Transverse colon (tissue), 4 donors: ENCODE measurements around the gene AP2A1. TPM values are rescaled to one million over a fixed set of nuclear protein-coding genes. Genes with fewer than 3 reads are reported as not detected.

ENCODE experiments used
- DNase-seq: peaks from one replicate; pipeline ENCODE4 v3.0.0-alpha.2; 2019
- H3K27ac ChIP-seq, 4 donors: fragments of 200-600 bp; sonication (generic); 2 replicates each; pipeline ENCODE4 v1.5.1; 2016 to 2018; ENCODE audit warnings: inconsistent platforms in 4 of 4
- H3K27me3 ChIP-seq: fragments of 200-600 bp; sonication (generic); 2 replicates; pipeline ENCODE4 v1.5.1; 2017; ENCODE audit warnings: inconsistent platforms
- H3K36me3 ChIP-seq, 4 donors: fragments of 200-600 bp; sonication (generic); 2 replicates each; pipeline ENCODE4 v1.5.1; 2017 to 2019; ENCODE audit warnings: inconsistent platforms in 4 of 4
- H3K4me1 ChIP-seq, 4 donors: fragments of 200-600 bp; sonication (generic); 2 replicates each; pipeline ENCODE4 v1.5.1; 2017 to 2020; ENCODE audit warnings: inconsistent platforms in 4 of 4
- H3K4me3 ChIP-seq, 4 donors: fragments of 200-600 bp; sonication (generic); 1 replicate in 1 of 4; 2 replicates in 3 of 4; pipeline versions ENCODE4 v1.5.1 to v1.6.1; 2017 to 2019; ENCODE audit warnings: inconsistent platforms in 4 of 4
- H3K9me3 ChIP-seq, 2 donors: fragments of 200-600 bp; sonication (generic); 2 replicates each; pipeline ENCODE4 v1.5.1; 2017 to 2019; ENCODE audit warnings: inconsistent platforms in 2 of 2
- CTCF ChIP-seq, 5 experiments: fragments of 200-600 bp in 3 of 5; fragments of 450-650 bp in 2 of 5; sonication (generic) in 3 of 5; IDR thresholded peaks; 1 replicate in 2 of 5; 2 replicates in 3 of 5; pipeline ENCODE4 v1.5.1; 2016 to 2017; ENCODE audit warnings: antibody characterized with exemption in 5 of 5, inconsistent platforms in 3 of 5, mild to moderate bottlenecking in 2 of 5, moderate library complexity in 1 of 5
- EP300 ChIP-seq: sonication (generic); formaldehyde crosslinking; IDR thresholded peaks from one replicate; pipeline ENCODE4 v1.6.1; 2017; ENCODE audit warnings: antibody characterized with exemption, low read depth
- POLR2A ChIP-seq: fragments of 450-650 bp; IDR thresholded peaks from one replicate; pipeline ENCODE4 v1.6.1; 2016; ENCODE audit warnings: antibody characterized with exemption, mild to moderate bottlenecking, moderate library complexity
- POLR2AphosphoS5 ChIP-seq, 3 donors: sonication (generic); formaldehyde crosslinking; IDR thresholded peaks; one replicate each; pipeline ENCODE4 v1.6.1; 2016; ENCODE audit warnings: antibody characterized with exemption in 3 of 3
- WGBS, 2 donors: methylation state at CpG; one replicate each; pipeline ENCODE4 v1.1.5; 2018; ENCODE audit warnings: low coverage in 1 of 2; 5-methylcytosine and 5-hydroxymethylcytosine counted together
- in situ Hi-C, 4 donors: fragments of 200-750 bp; cut with MboI; loops; one replicate each; pipeline versions ENCODE4 v1.15.0 to v1.15.1; 2017; ENCODE audit warnings: low sequenced_read_pairs in 3 of 4, low pct_ligation_motif_present in 1 of 4, low pct_unique_long_range_greater_than_20kb in 1 of 4
- intact Hi-C: fragments of 100-400 bp; cut with DNase I; formaldehyde crosslinking; loops from one replicate; pipeline ENCODE4 v1.15.1; 2023; ENCODE audit warnings: low total_unique reads
- total RNA-seq, 4 donors: library from RNA; depleted of rRNA; stranded (reverse); fragments of >200 nt; gene quantifications; one replicate each; pipeline ENCODE4 v1.1.0, GENCODE V29; 2016

AP2A1 gene
- total RNA-seq, 4 donors from 2014 or later: 71.1 to 125 (median 93.0) TPM

- Histone ChIP-seq H3K4me1 (peaks cover 0 to 11% (median 7%) of the 10 kb centered on the region in 4 donors), H3K27me3 (no peaks in the 10 kb centered on the region), H3K4me3 (no peak overlapping the region), H3K27ac (no peak overlapping the region), H3K9me3 (no peaks in the 10 kb centered on the region), H3K36me3 (no peaks in the 10 kb centered on the region)
- 80 to 93% methylated on average over 3 to 8 of the region's 8 CpGs for WGBS, 2 donors
- in situ Hi-C loops: no loop called here
- TF ChIP-seq EP300 (no peak), POLR2A (no peak), CTCF (IDR thresholded peaks at IDR 0.05) (no peak), POLR2AphosphoS5 (IDR thresholded peaks at IDR 0.05) (no peak)
- DNase-seq: no peak
- intact Hi-C loops: no loop called here
These were observed 7.0 kb downstream of the AP2A1 start for GRCh38 chr19:49773663-49774350.

GRCh38 chr19:49774969-49775368, 8.2 kb downstream of the AP2A1 start:
- no peak for DNase-seq
- in situ Hi-C loops (no loop called here), intact Hi-C loops (no loop called here)
- no peaks in the 10 kb centered on the region for H3K9me3 ChIP-seq
- H3K4me1 ChIP-seq: peaks cover 0 to 10% (median 4%) of the 10 kb centered on the region in 4 donors
- no peaks in the 10 kb centered on the region for H3K27me3 ChIP-seq
- H3K27ac ChIP-seq: no peak overlapping the region
- H3K36me3 ChIP-seq: no peaks in the 10 kb centered on the region
- TF ChIP-seq POLR2A: no peak
- no peak for TF ChIP-seq CTCF (IDR thresholded peaks at IDR 0.05)
- TF ChIP-seq POLR2AphosphoS5 (IDR thresholded peaks at IDR 0.05): no peak
- TF ChIP-seq EP300: no peak
- WGBS, 2 donors: 67 to 94% methylated on average over 2 to 8 of the region's 8 CpGs
- no peak overlapping the region for H3K4me3 ChIP-seq

- Histone ChIP-seq H3K36me3 (no peaks in the 10 kb centered on the region), H3K4me1 (peaks cover 0 to 10% (median 4%) of the 10 kb centered on the region in 4 donors), H3K9me3 (no peaks in the 10 kb centered on the region), H3K27me3 (no peaks in the 10 kb centered on the region), H3K4me3 (no peak overlapping the region), H3K27ac (no peak overlapping the region)
- WGBS, 2 donors: 95% methylated on average over 20 of the region's 20 CpGs; no CpG with 5 or more reads in 1 of the 2 donors
- no peak for DNase-seq
- in situ Hi-C loops (no loop called here), intact Hi-C loops (no loop called here)
- TF ChIP-seq CTCF (IDR thresholded peaks at IDR 0.05): no peak
- TF ChIP-seq POLR2AphosphoS5 (IDR thresholded peaks at IDR 0.05): no peak
- TF ChIP-seq EP300: no peak
- TF ChIP-seq POLR2A: no peak
These were observed 9.1 kb downstream of the AP2A1 start for GRCh38 chr19:49775742-49776370.

GRCh38 chr19:49776371-49776764, 9.6 kb downstream of the AP2A1 start:
- TF ChIP-seq EP300: no peak
- TF ChIP-seq POLR2AphosphoS5 (IDR thresholded peaks at IDR 0.05): no peak
- TF ChIP-seq CTCF (IDR thresholded peaks at IDR 0.05): no peak
- no peak for TF ChIP-seq POLR2A
- Histone ChIP-seq H3K4me1 (peaks cover 0 to 10% (median 4%) of the 10 kb centered on the region in 4 donors), H3K36me3 (no peaks in the 10 kb centered on the region), H3K27me3 (no peaks in the 10 kb centered on the region), H3K4me3 (no peak overlapping the region), H3K9me3 (no peaks in the 10 kb centered on the region), H3K27ac (no peak overlapping the region)
- intact Hi-C loops: no loop called here
- in situ Hi-C loops: no loop called here
- WGBS, 2 donors: 96 to 100% methylated on average over 2 to 6 of the region's 6 CpGs
- no peak for DNase-seq
